K562 (cell line): ENCODE results near the gene SDCCAG8. TPM values are rescaled to one million over a fixed set of nuclear protein-coding genes. Genes with fewer than 3 reads are reported as not detected.

ENCODE experiments used
- ATAC-seq: fragments of 200-7000 bp; cut with Tn5 transposase; 3 replicates; pipeline ENCODE4 v1.9.1; 2020; ENCODE audit warnings: moderate library complexity
- BruUV-seq: library from RNA; stranded (reverse); fragments of 400-500 nt; replicated peaks from 2 replicates; lab custom pipeline; 2021; lab: Mats Ljungman, UMichigan
- CTCF ChIA-PET: fragments of 300-600 bp; formaldehyde crosslinking; extraction: SDS; loops from one replicate; lab custom pipeline; 2021; ENCODE audit warnings: low intra/inter-chr PET ratio; lab: Yijun Ruan, JAX
- POLR2A ChIA-PET: fragments of 300-600, 350-650 bp; sonication (Branson Sonifier 250); formaldehyde crosslinking; extraction: SDS; loops from one replicate; lab custom pipeline; 2021; ENCODE audit warnings: antibody characterized with exemption, inconsistent platforms; lab: Yijun Ruan, JAX
- DNase-seq, 4 experiments: peaks; one replicate each; pipeline versions ENCODE4 v3.0.0 to v3.0.0-alpha.2; 2011 to 2018; ENCODE audit warnings: low spot score in 3 of 4, mixed read lengths in 3 of 4; ENCODE audit errors: extremely low read depth in 1 of 4
- FAIRE-seq: peaks from 2 replicates; lab custom pipeline; 2011; peaks lifted over from hg19 to GRCh38; lab: Jason Lieb, UNC
- H2AFZ ChIP-seq: 2 replicates; pipeline ENCODE4 v1.6.0; 2011; ENCODE audit warnings: low read depth, low read length, control low read depth, inconsistent platforms
- H3K27ac ChIP-seq: fragments of 200-600 bp; 3 replicates; pipeline ENCODE4 v1.8.0; 2011; ENCODE audit warnings: low read depth, mild to moderate bottlenecking, control low read depth, inconsistent platforms, low read length, moderate library complexity, mixed read lengths; ENCODE audit errors: extremely low read depth
- H3K27me3 ChIP-seq, 2 experiments: fragments of 300-600 bp in 1 of 2; 2 replicates in 1 of 2; 3 replicates in 1 of 2; pipeline versions ENCODE4 v1.6.0 to v1.8.0; 2011; ENCODE audit warnings: inconsistent platforms in 2 of 2, low read length in 2 of 2, mild to moderate bottlenecking in 1 of 2, mixed read lengths in 1 of 2, moderate library complexity in 1 of 2; ENCODE audit not compliant: control insufficient read depth in 2 of 2, insufficient read depth in 2 of 2
- H3K36me3 ChIP-seq: fragments of 300-600 bp; 3 replicates; pipeline ENCODE4 v1.8.0; 2011; ENCODE audit warnings: mild to moderate bottlenecking, low read length, inconsistent platforms; ENCODE audit not compliant: control insufficient read depth, insufficient read depth
- H3K4me1 ChIP-seq, 2 experiments: fragments of 200-600 bp in 1 of 2; replicated peaks in 1 of 2; 2 replicates in 1 of 2; 3 replicates in 1 of 2; pipeline versions ENCODE4 v1.5.1 to v1.8.0; 2011; ENCODE audit warnings: inconsistent platforms in 2 of 2, low read length in 2 of 2, mild to moderate bottlenecking in 1 of 2, mixed read lengths in 1 of 2, moderate library complexity in 1 of 2; ENCODE audit not compliant: control insufficient read depth in 2 of 2, insufficient read depth in 2 of 2
- H3K4me2 ChIP-seq: 2 replicates; pipeline ENCODE4 v1.6.1; 2011; ENCODE audit warnings: low read length, control low read depth, inconsistent platforms, mixed read lengths; ENCODE audit not compliant: insufficient read depth
- H3K4me3 ChIP-seq: fragments of 200-600 bp; sonication (generic), shearing (Covaris generic); 2 replicates; pipeline ENCODE4 v1.5.1; 2016; ENCODE audit warnings: control low read depth, inconsistent platforms
- H3K79me2 ChIP-seq: fragments of 200-600 bp; 3 replicates; pipeline ENCODE4 v1.8.0; 2011; ENCODE audit warnings: low read length, inconsistent platforms; ENCODE audit not compliant: control insufficient read depth, insufficient read depth
- H3K9ac ChIP-seq, 2 experiments: 2 replicates each; pipeline versions ENCODE4 v1.6.0 to v1.6.1; 2011; ENCODE audit warnings: low read depth in 2 of 2, low read length in 2 of 2, control low read depth in 1 of 2, inconsistent platforms in 1 of 2, mild to moderate bottlenecking in 1 of 2, mixed read lengths in 1 of 2; ENCODE audit not compliant: insufficient read depth in 1 of 2
- H3K9me1 ChIP-seq: one replicate; pipeline ENCODE4 v1.6.0; 2011; ENCODE audit warnings: inconsistent platforms, mild to moderate bottlenecking, low read length, moderate library complexity; ENCODE audit not compliant: control insufficient read depth, insufficient read depth
- H3K9me3 ChIP-seq: replicated peaks from 2 replicates; pipeline ENCODE4 v1.5.1; 2011; ENCODE audit warnings: low read depth, low read length, inconsistent platforms; ENCODE audit not compliant: control insufficient read depth, insufficient read depth
- H4K20me1 ChIP-seq: replicated peaks from 2 replicates; pipeline ENCODE4 v1.6.1; 2011; ENCODE audit warnings: low read length, inconsistent platforms, mixed read lengths; ENCODE audit not compliant: control insufficient read depth, insufficient read depth
- BMI1 ChIP-seq: fragments of 150-350 bp; IDR thresholded peaks from 2 replicates; pipeline ENCODE4 v1.6.1; 2014; ENCODE audit warnings: low read length
- CEBPZ ChIP-seq: fragments of 150-350 bp; IDR thresholded peaks from 2 replicates; pipeline ENCODE4 v1.6.1; 2014; ENCODE audit warnings: low read depth, mild to moderate bottlenecking, low read length, borderline replicate concordance
- ELK1 ChIP-seq: sonication (generic); formaldehyde crosslinking; IDR thresholded peaks from 2 replicates; pipeline ENCODE4 v1.8.1; 2022; ENCODE audit warnings: missing genetic modification reagents
- ETS2 ChIP-seq: IDR thresholded peaks from 2 replicates; pipeline ENCODE4 v1.6.1; 2016; ENCODE audit warnings: borderline replicate concordance, missing genetic modification characterization, mild to moderate bottlenecking, moderate library complexity, missing compliant biosample characterization; ENCODE audit not compliant: poor library complexity, severe bottlenecking
- HBP1 ChIP-seq: fragments of 450-650 bp; formaldehyde crosslinking; IDR thresholded peaks from 2 replicates; pipeline ENCODE4 v1.4.0; 2022; ENCODE audit warnings: missing genetic modification characterization
- HDAC3 ChIP-seq: fragments of 450-650 bp; IDR thresholded peaks from 2 replicates; pipeline ENCODE4 v1.6.1; 2018; ENCODE audit warnings: borderline replicate concordance, mild to moderate bottlenecking, moderate library complexity; ENCODE audit not compliant: partially characterized antibody
- MYBL2 ChIP-seq, 2 experiments: fragments of 450-650 bp in 1 of 2; sonication (generic) in 1 of 2; formaldehyde crosslinking in 1 of 2; IDR thresholded peaks; 2 replicates each; pipeline versions ENCODE4 v1.6.1 to v1.8.1; 2017 to 2022; ENCODE audit warnings: borderline replicate concordance in 1 of 2, inconsistent platforms in 1 of 2, low read depth in 1 of 2, mild to moderate bottlenecking in 1 of 2, missing genetic modification reagents in 1 of 2, moderate library complexity in 1 of 2
- PHB ChIP-seq: fragments of 250-450 bp; sonication (Bioruptor Pico); IDR thresholded peaks from 2 replicates; pipeline ENCODE4 v1.5.0; 2021
- POLR2B ChIP-seq: fragments of 450-650 bp; IDR thresholded peaks from 2 replicates; pipeline ENCODE4 v1.6.1; 2018; ENCODE audit warnings: low read depth; ENCODE audit not compliant: partially characterized antibody
- PURB ChIP-seq: sonication (generic); formaldehyde crosslinking; IDR thresholded peaks from 2 replicates; pipeline ENCODE4 v1.9.0; 2021; ENCODE audit warnings: low read depth, mild to moderate bottlenecking, missing genetic modification reagents
- THAP7 ChIP-seq: fragments of 250-450 bp; sonication (Bioruptor Pico); IDR thresholded peaks from 2 replicates; pipeline ENCODE4 v1.5.0; 2021
- ZNF75A ChIP-seq: fragments of 450-650 bp; formaldehyde crosslinking; IDR thresholded peaks from 2 replicates; pipeline ENCODE4 v1.4.0; 2020; ENCODE audit warnings: mild to moderate bottlenecking
- whole genome bisulfite sequencing: fragments of 100-300 bp; shearing (Covaris generic); methylation state at CpG from one replicate; pipeline ENCODE4 v1.1.6; 2016; ENCODE audit warnings: low coverage, mixed read lengths; ENCODE audit not compliant: insufficient coverage; ENCODE audit errors: missing lambda C conversion rate; 5-methylcytosine and 5-hydroxymethylcytosine counted together
- in situ Hi-C: fragments of 300-500 bp; cut with MboI; formaldehyde crosslinking; loops from 4 replicates; pipeline ENCODE4 v1.15.0; 2018; ENCODE audit warnings: inconsistent platforms, mixed read lengths
- intact Hi-C: fragments of 100-400 bp; cut with micrococcal nuclease; formaldehyde crosslinking; loops from 2 replicates; pipeline ENCODE4 v1.14.2; 2022
- polyA plus RNA-seq, 8 experiments: library from polyadenylated mRNA; depleted of rRNA in 4 of 8; stranded (reverse) in 5 of 8; unstranded in 3 of 8; fragments of >200 nt; fragmentation: Nextera tagmentation in 2 of 8; fragmentation: Illumina TruSeq in 1 of 8; extraction: Ambion mirVana in 2 of 8; extraction: Trizol in 1 of 8; gene quantifications; 2 replicates each; pipeline versions ENCODE4 v1.2.1 to v1.2.3, GENCODE V29; 2011 to 2014; ENCODE audit warnings: inconsistent platforms in 1 of 8, missing spikeins in 1 of 8
- total RNA-seq, 7 experiments: library from RNA; depleted of rRNA in 6 of 7; stranded (reverse); fragments of >200 nt in 6 of 7; fragmentation: Illumina TruSeq in 2 of 7; extraction: Trizol in 2 of 7; gene quantifications; 2 replicates each; pipeline versions ENCODE4 v1.2.1 to v1.2.3, GENCODE V29; 2011 to 2021; ENCODE audit warnings: low replicate concordance in 1 of 7

SDCCAG8 gene
- total and polyA plus RNA-seq, 9 of the 15 experiments (the other 6 are each of a cell fraction or from before 2014, with no cell fraction given) = 17.9 to 36.7 (median 25.4) TPM

- in situ Hi-C loops (loop anchor here (25.0 kb wide), 1 partner anchor 779 kb away; no protein-coding TSS in a partner anchor), intact Hi-C loops (no loop called here)
- WGBS = 52% methylated on average over 24 of the region's 60 CpGs
- 0 out of 2 replicates have a peak, but pooled peaks cover 3% of the 10 kb centered on the region for H4K20me1 ChIP-seq
- no peaks in the 10 kb centered on the region for H3K36me3 ChIP-seq
- ATAC-seq = no peak
- H3K9me1 ChIP-seq = no peaks in the 10 kb centered on the region
- no TSS peak for BruUV-seq
- H3K9me3 ChIP-seq = no peaks in the 10 kb centered on the region
- H3K9ac ChIP-seq = no peak overlapping the region
- CTCF ChIA-PET = no interaction called here
- H3K4me1 ChIP-seq = peaks cover 0 to 25% of the 10 kb centered on the region in 2 experiments; a peak in 1 of 5 replicates
- DNase-seq = no peak
- FAIRE-seq = no peak
- H3K4me3 ChIP-seq = no peak overlapping the region
- 0 out of 5 replicates have a peak, but pooled peaks cover 0 to 9% of the 10 kb centered on the region in 2 experiments for H3K27me3 ChIP-seq
- POLR2A ChIA-PET = no interaction called here
- H3K27ac ChIP-seq = no peak overlapping the region
- H3K4me2 ChIP-seq = no peak overlapping the region
- H3K79me2 ChIP-seq = no peaks in the 10 kb centered on the region
- no peak overlapping the region for H2AFZ ChIP-seq
- TF ChIP-seq CEBPZ (no peak), HDAC3 (no peak), PURB (no peak), MYBL2 (IDR thresholded peaks at IDR 0.05; ENCODE audit: low read depth) (no peak), MYBL2 (CRISPR knock-in tag; IDR thresholded peaks at IDR 0.05; ENCODE audit: borderline replicate concordance) (no peak), ELK1 (CRISPR knock-in tag) (no peak), THAP7 (CRISPR knock-in tag) (no peak), BMI1 (no peak), HBP1 (CRISPR knock-in tag) (no peak), ZNF75A (no peak), POLR2B (no peak), ETS2 (tag) (no peak), PHB (CRISPR knock-in tag) (no peak)
Observed at GRCh38 chr1:243483071-243483771, 227.4 kb downstream of the SDCCAG8 start.
